NCI-H1105 (cell line): ENCODE data around the gene COMP.
A peak's percentile ranks its signal among the peaks of the same experiment; 100 is the strongest.

Experiments
- DNase-seq: peaks from one replicate; lab custom pipeline; 2025; lab: John Stamatoyannopoulos, UW

COMP gene

GRCh38 chr19:18782559-18783225 lies 8.4 kb downstream of the COMP start:
- no peak for DNase-seq

DNA sequence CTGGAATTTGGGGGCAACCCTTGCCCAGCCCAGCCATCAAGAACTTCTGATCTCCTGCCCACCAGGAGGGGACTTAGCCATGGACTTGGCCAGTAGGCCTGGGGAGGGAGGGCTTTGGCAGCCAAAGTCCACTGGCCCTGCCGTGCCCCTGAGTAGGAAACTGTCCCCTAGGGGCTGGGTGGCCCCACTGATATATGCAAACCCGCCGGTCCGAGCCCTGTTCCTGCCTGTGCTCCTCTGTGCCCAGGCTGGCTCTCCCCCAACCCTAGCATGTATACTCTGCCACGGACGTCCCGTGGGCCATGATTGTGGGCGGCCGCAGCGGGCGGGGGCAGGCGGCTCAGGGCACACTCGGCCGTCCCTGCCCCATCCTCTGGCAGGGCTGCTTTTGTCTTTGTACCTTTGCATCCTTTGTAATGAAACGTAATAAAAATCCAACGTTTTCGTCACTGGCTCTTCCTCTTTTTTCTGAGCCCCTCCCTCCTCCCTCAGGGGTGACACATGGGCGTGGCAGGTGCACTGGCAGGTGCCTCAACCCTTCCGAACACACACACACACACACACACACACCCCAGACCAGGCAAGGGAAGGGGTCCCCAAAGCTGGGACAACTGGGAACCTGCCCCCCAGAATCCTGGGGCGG lies 9.1 kb downstream of the COMP start:
- DNase-seq: no peak

DNA sequence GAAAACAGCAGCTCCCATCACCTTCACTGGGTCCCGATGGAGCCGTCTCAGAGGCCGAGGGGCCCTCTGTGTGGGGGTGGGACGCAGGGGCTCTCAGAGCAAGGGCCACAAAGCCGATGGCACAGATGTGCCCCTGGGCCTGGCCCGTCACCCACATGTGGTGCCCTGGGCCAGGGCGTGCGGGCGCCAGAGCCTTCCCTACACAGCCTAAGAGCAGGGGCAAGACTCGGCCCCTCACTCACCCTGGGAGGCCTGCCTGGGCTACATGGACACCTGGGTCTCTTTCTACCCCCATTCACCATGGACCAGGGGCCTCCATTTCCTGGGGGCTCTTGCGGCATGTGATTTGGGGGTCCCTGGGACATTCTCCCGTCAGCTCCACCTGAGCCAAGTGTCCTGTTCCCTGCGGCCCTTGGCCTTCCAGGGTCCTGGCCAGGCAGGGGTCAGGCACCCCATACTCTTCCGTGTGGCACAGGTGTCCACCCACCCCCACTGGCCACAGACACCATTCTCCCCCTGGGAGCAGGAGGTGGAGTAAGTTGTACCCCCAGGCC lies 10.0 kb downstream of the COMP start:
- DNase-seq: no peak

DNA sequence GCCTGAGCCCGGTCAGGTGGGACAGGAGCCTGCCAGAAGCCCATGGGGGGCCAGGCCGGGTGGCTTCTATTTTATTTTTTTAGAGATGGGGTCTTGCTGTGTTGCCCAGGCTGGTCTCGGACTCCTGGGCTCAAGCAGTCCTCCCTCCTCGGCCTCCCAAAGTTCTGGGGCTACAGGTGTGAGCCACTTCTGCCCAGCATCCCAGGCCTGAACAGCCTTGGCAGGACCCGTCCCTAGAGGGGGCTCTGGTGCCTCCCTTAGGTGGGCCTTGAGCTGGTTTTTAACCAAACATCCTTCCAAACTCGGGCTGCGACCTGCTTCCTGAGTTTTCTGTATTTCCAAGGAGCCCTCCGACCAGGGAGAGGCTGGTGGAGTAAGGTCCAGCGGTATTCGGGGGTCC lies 10.5 kb downstream of the COMP start:
- no peak for DNase-seq

DNA sequence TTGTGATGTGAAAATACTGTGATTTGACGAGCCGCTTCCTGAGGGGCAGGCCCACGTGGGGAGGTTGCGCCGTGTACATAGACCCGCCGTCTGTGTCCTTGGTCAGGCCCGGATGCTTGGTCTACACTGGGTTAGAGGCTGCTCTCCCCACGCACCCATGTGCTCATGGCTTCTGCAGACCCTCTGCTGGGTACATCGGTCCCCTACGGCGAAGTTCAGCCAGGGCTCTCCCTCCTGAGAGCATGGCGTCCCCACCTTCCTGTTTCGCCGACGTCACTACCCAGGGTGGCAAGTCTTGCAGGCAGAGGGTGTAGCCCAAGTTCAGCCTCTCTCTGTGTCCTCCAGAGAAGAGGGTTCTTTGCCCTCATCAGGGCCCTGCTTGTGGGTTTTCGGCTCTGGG lies 11.0 kb downstream of the COMP start:
- DNase-seq: no peak

DNA sequence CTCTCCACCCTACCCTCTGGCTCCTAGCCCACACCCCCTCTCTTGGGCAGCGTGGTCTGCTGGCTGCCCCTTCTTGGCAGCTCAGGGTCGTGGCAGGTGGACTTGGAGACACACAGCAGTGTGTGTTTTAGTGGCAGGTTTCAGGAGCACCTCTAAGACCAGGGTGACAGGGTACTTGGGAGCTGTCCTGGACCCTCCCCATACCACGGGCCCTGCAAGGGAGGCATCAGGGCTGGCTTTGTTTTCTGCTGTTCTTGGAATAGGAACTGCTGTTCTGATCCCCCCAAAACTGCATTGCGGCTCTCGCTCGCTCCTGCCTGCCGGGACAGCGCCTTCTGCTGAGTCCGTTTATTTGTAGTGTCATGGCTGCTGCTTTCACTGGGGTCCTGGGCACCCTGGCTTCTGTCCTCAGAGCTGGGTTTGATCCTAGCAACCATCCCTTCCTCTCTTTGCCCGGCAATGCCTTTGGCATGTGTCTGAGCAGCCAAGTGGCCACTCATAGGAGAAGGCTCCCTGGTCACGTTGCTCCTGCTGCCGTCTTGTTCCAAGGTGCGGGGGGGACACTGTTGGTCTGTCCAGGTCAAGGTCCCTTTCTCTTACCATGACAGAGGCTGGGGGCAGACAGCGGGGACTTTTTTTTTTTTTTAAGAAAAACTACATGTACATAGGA lies 12.1 kb downstream of the COMP start:
- no peak for DNase-seq

DNA sequence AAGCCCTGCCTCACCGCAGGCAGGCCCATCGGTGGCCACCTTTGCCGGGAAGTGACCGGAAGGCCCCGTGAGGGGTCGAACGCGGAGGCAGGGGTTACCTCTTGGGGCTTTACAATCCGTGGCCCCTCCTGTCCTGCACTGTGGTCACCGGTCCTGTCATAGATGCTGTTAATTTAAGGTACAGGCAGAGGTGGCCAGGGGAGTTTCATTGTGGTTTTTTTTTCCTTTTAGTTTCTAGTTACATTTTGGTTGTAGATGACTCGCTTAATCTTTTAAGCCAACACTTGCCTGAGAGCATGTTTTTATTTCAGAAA lies 13.1 kb downstream of the COMP start:
- no peak for DNase-seq

GRCh38 chr19:18777301-18778075 lies 13.6 kb downstream of the COMP start:
- DNase-seq: no peak

- no peak for DNase-seq
Measured at GRCh38 chr19:18776736-18777135, 14.4 kb downstream of the COMP start.

- DNase-seq: no peak
Measured at GRCh38 chr19:18776288-18776594, 14.9 kb downstream of the COMP start.

DNA sequence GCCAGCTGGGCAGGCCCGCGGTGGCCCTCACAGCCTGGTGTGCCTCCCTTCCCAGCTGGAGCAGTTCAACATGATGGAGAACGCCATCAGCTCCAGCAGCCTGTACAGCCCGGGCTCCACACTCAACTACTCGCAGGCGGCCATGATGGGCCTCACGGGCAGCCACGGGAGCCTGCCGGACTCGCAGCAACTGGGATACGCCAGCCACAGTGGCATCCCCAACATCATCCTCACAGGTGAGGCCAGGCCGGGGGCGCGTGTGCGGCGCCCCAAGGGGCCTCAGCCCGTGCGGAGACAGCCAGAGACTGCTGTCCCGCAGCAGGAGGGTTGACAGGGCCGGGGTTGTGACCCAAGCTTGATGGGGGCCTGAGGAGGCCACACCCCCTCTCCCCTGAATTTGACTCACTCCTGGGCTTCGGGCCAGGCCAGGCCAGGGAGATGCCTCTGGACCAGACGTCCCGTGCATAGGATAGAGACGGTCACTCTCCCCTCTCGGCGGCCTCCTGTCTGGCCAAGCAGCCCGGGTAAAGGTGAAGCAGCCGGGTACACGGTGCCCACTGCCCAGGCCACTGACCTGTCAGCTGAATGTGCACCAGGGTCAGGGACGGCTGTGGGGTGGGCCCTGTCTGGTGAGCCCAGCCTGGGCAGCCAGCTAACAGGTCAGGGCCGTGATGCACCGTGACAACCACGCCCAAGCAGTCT lies 15.4 kb downstream of the COMP start:
- no peak for DNase-seq

DNA sequence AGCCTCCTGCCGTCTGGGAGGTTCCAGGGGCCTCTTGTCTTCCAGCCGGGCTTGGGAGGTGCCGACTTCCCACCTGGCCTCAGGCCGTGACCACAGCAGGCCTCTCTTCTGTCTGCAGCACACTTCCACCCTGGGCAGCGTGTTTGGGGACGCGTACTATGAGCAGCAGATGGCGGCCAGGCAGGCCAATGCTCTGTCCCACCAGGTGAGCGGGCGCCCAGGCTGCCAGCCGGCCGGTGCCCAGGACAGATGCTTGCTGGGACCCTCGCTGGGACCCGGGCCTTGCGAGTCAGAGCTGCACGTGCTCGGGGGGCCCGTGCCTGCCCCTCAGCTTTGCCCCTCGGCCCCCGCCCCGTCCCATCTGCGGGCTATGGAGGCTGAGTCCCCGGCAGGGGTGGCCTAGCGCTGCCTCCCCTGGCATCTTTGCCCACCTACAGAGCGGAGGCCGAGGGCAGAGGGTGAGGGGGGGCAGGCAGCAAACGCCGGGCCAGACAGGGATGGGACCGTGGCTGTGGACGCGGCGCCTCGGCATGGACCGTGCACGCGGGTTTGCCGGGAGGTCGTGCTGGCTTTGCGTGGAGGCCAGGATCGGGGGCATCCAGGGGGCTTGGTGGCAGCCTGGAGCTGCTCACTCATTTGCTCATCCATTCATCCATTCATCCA lies 16.2 kb downstream of the COMP start:
- no peak for DNase-seq

- DNase-seq: no peak
Measured at GRCh38 chr19:18774107-18774506, 17.0 kb downstream of the COMP start.

- no peak for DNase-seq
Measured at GRCh38 chr19:18773682-18774081, 17.4 kb downstream of the COMP start.

DNA sequence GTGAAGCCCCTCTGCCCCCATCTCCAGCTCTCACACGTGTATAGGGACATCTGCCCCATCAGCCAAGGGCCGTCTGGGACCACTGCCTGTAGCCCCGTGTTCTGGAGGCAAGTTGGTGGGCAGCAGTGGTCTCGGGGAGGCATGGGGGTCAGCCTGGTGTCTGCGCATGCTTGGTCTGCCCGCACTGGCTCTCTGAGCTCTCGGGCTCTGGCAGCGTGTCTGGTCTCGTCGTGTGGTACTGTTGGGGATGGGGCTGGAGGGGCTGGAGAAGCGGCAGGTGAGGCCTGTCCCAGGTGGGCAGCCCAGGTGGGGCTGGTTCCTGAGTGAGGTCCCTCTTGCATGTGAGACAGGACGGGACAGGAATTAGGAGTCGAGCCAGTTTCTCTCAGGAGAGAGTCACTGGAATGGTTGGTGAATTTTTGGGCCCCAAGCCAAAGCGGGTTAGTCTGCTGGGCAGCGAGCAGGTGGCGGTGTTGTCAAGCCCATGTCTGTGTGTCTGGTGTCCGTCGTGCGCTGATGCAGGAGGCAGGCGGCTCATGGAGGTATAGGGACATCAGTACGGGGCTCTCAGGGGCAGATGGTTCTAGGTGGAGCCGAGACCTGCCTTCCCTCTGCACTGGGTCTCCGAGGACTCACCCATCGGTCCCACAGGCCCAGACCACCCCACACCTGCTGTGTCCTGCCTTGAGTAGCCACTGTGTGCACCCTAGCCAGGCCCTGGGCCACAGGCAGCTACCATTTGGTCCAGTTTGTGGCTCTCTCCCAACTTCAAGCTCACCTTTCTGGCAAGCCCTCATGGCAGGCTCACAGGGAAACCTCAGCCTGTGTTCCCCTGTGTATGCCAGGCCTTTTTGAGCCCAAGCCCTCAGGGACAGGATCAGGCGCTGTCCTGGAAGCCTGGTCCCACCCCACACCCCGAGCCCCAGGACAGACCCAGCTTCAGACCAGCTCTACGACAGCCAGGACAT lies 18.2 kb downstream of the COMP start:
- peak; percentile 27 for DNase-seq

DNA sequence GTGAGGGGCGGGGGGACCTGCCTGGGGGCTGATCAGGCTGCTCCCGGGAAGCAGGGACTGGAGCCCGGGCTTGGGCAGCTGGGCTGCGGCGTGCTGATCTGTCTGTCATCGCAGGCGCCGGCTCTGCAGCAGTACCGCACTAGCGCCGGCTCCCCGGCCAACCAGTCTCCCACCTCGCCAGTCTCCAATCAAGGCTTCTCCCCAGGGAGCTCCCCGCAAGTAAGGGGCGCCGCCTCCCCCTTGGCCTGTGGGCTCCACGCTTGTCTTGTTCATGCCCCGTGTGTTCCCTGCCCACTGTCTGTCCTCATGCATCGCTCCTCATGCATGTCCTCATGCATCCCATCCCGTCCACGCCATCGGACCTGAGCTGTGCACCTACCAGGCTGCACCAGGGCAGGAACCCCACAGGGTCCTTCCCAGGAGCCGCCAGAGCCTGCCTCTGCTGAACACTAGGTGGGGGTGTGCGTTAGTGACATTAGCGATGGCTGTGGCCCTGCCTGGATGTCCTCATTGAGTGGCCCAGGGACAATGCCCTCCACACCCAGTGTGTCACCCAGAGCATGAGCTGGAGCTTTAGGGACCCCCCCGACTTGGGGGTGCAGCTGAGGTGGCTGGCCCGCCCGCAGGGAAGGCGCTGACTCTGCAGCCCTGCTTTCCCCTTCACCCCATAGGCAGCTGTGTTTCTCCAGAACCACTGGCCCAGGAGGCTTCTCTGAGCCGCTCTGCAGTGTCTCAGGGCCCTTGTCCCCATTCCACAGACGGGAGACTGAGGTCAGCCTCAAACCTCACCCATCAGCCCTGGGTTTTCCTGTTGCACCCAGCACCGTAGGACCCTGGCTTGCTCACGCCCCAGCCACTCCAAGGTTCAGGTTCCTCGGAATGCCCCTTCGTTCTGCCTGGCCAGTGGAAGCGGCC lies 19.5 kb downstream of the COMP start:
- DNase-seq: no peak

GRCh38 chr19:18770663-18771327 lies 20.3 kb downstream of the COMP start:
- no peak for DNase-seq

- DNase-seq: no peak
Measured at GRCh38 chr19:18769989-18770528, 21.0 kb downstream of the COMP start.
